Left lung (tissue), 10 donors: ENCODE measurements around the gene SOBP. TPM values are rescaled to one million over a fixed set of nuclear protein-coding genes. Genes with fewer than 3 reads are reported as not detected.

Experiments
- ATAC-seq: fragments of 200-7000 bp; cut with Tn5 transposase; one replicate; pipeline ENCODE4 v1.9.1; 2020; ENCODE audit warnings: moderate library complexity
- DNase-seq, 4 donors: peaks; one replicate each; pipeline ENCODE4 v3.0.0-alpha.2; 2013 to 2020
- H3K27ac ChIP-seq, 2 donors: fragments of 200-600 bp; sonication (generic) in 1 of 2; one replicate each; pipeline versions ENCODE4 v1.5.0 to v1.8.0; 2020 to 2021
- H3K27me3 ChIP-seq, 2 donors: fragments of 200-600 bp; sonication (generic) in 1 of 2; one replicate each; pipeline versions ENCODE4 v1.5.0 to v1.8.0; 2020 to 2021
- H3K36me3 ChIP-seq, 2 donors: fragments of 200-600 bp; sonication (generic) in 1 of 2; one replicate each; pipeline versions ENCODE4 v1.5.0 to v1.8.0; 2020 to 2021
- H3K4me1 ChIP-seq, 2 donors: fragments of 200-600 bp; one replicate each; pipeline ENCODE4 v1.8.0; 2021
- H3K4me3 ChIP-seq, 2 donors: fragments of 200-600 bp; sonication (generic) in 1 of 2; one replicate each; pipeline versions ENCODE4 v1.5.0 to v1.8.0; 2020 to 2021; ENCODE audit warnings: mild to moderate bottlenecking in 1 of 2
- H3K9me3 ChIP-seq, 2 donors: fragments of 200-600 bp; sonication (generic) in 1 of 2; one replicate each; pipeline versions ENCODE4 v1.5.0 to v1.8.0; 2020 to 2021
- intact Hi-C, 2 donors: fragments of 100-400 bp; cut with DNase I; formaldehyde crosslinking; loops; one replicate each; pipeline versions ENCODE4 v1.11.2 to v1.14.2; 2022
- polyA plus RNA-seq, 6 donors: library from polyadenylated mRNA; unstranded; fragments of 120-200 nt; gene quantifications; one replicate each; pipeline ENCODE4 v1.2.1, GENCODE V29; 2013; ENCODE audit not compliant: insufficient read length in 6 of 6
- total RNA-seq, 2 donors: library from RNA; stranded (reverse); fragmentation: NEBNext Ultra II Directional; extraction: Animal tissue kit (Norgen Biotek cat#: 25700); gene quantifications; one replicate each; pipeline ENCODE4 v1.2.1, GENCODE V29; 2021
- TF ChIP-seq, protein P1 (sequence below), 2 donors: fragments of 200-600 bp; sonication (generic) in 1 of 2; IDR thresholded peaks; one replicate each; pipeline versions ENCODE4 v1.5.0 to v1.8.0; 2021; ENCODE audit warnings: antibody characterized with exemption in 2 of 2
- donor health status: DM: no; HTN: yes; CAD: no.
- donor health status: DM: no; HTN: no; CAD: no.

The SOBP gene
- total and polyA plus RNA-seq, 8 donors = 6.5 to 11.1 (median 8.1) TPM

DNA sequence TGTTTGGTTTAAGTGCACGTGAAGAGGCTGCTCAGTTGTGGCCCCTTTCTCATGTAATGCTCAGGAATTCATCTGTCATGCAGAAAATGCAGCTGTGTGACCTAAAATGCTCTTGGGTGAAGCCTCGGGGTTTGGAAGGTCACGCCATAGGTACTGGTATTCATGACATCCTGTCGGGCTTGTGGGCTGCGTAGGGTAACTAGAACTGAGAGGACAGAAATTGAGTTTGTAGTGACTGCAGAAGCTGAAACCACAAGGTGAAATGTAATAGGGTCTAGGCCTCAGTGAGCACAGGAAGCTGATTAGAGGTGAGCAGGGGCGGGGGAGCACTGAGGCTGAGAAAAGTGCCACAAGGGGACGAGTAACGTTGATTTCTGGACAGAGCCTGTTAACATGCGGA, 128.8 kb downstream of the SOBP start:
- Histone ChIP-seq H3K27me3 (no peaks in the 10 kb centered on the region), H3K27ac (no peak overlapping the region), H3K4me3 (no peak overlapping the region), H3K36me3 (no peaks in the 10 kb centered on the region), H3K4me1 (no peaks in the 10 kb centered on the region), H3K9me3 (no peaks in the 10 kb centered on the region)
- intact Hi-C loops = no loop called here
- ATAC-seq (no peak), DNase-seq (no peak)
- TF ChIP-seq, protein P1, sequence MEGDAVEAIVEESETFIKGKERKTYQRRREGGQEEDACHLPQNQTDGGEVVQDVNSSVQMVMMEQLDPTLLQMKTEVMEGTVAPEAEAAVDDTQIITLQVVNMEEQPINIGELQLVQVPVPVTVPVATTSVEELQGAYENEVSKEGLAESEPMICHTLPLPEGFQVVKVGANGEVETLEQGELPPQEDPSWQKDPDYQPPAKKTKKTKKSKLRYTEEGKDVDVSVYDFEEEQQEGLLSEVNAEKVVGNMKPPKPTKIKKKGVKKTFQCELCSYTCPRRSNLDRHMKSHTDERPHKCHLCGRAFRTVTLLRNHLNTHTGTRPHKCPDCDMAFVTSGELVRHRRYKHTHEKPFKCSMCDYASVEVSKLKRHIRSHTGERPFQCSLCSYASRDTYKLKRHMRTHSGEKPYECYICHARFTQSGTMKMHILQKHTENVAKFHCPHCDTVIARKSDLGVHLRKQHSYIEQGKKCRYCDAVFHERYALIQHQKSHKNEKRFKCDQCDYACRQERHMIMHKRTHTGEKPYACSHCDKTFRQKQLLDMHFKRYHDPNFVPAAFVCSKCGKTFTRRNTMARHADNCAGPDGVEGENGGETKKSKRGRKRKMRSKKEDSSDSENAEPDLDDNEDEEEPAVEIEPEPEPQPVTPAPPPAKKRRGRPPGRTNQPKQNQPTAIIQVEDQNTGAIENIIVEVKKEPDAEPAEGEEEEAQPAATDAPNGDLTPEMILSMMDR (IDR thresholded peaks at IDR 0.05) = no peak

DNA sequence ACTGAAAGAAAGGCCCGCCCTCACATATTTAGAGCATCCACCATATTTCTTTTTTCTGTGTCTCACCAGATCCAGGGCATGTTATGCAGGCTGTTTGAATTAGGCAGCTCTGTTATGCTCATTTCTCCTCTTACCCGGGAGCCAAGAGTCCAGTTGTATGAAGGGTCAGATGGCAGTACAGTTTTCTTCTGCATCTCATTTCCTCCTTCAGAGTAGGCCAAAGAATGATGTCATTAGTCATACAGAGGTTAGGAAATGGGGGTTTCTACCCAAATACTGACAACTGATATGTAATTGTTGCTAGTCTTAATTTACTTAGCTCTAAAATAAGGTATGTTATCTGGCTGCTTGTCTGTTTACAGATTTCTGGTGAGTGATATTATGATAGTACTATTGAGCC, 130.8 kb downstream of the SOBP start:
- no peaks in the 10 kb centered on the region for H3K4me1 ChIP-seq
- no peak overlapping the region for H3K4me3 ChIP-seq
- H3K36me3 ChIP-seq = no peaks in the 10 kb centered on the region
- DNase-seq (no peak), ATAC-seq (no peak)
- no peak overlapping the region for H3K27ac ChIP-seq
- no peaks in the 10 kb centered on the region for H3K27me3 ChIP-seq
- TF ChIP-seq, protein P1 (IDR thresholded peaks at IDR 0.05) = no peak
- H3K9me3 ChIP-seq = no peaks in the 10 kb centered on the region
- intact Hi-C loops = no loop called here

DNA sequence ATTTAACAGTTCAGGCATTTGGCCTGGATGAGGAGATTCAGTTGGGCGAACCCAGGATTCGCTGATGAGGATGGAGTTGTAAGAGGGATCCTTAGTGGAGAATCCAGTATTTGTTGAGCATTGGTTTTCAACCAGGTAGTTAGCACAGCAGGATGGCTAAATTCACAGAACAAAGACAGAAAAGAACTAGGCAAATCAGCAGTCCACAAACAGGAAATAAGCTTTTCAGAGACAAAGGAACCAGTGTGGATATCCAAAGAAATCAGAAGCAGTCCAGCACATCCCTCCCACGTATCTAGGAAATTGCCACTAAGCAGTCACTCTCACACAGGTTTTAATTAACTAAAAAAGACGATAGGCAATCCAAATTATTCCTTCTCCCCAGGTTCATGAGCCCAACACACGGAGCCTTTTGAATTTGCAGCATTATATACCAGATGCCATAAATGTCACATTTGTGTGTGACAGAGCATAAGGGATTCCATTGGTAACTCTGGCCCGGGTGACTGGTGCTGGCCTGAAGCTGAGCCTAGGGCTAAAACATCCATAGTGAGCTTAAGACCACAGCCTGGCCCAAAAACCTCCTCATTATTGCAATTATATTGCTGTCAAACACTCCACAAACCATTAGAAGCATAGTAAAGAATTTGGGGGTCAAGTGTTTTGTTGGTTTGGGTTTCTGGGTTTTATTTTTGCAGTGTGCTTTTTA, 131.5 kb downstream of the SOBP start:
- Histone ChIP-seq H3K36me3 (no peaks in the 10 kb centered on the region), H3K4me3 (no peak overlapping the region), H3K27ac (no peak overlapping the region), H3K4me1 (no peaks in the 10 kb centered on the region), H3K27me3 (no peaks in the 10 kb centered on the region), H3K9me3 (no peaks in the 10 kb centered on the region)
- no peak for DNase-seq
- ATAC-seq = no peak
- TF ChIP-seq, protein P1 (IDR thresholded peaks at IDR 0.05) = no peak
- intact Hi-C loops = no loop called here

DNA sequence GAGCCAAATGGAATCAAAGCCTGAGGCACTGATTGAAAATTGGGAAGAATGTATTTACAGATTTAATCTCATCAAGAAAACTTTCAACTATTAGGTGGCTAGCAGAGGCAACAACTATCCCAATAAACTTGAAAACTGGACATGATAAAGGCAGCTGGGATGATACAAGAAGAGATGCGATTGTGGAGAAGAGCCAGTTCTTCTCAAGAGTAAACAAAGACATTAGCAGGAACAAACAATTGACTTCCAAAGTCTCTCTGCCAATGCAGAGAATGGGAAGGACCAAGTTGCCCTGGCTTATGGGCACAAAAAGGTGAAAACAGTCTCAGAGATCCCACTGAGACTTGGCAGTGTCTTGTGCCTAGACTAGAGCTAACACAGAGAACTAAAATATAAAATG, 132.4 kb downstream of the SOBP start:
- Histone ChIP-seq H3K27me3 (no peaks in the 10 kb centered on the region), H3K27ac (no peak overlapping the region), H3K4me3 (no peak overlapping the region), H3K9me3 (no peaks in the 10 kb centered on the region), H3K4me1 (no peaks in the 10 kb centered on the region), H3K36me3 (no peaks in the 10 kb centered on the region)
- TF ChIP-seq, protein P1 (IDR thresholded peaks at IDR 0.05) = no peak
- no peak for ATAC-seq
- intact Hi-C loops = no loop called here
- no peak for DNase-seq

DNA sequence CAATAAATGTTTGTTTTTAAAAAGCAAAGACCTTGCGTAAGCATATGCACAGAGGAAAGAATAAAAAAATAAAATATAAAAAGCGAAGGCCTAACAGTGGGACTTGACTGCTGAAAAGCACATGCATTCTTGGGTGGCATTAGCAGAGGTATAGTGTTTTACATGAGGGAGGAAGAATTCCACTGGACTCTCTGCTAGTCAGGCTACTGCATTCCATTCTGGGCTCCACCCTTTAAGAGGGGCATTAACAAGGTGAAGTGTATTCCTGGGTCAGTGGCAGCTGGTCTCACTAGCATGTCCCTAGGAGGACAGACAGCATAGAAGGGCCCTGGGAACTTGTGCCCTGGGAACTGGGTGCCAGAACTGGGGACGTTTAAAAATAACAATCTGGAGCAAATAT, 134.1 kb downstream of the SOBP start:
- H3K4me1 ChIP-seq = no peaks in the 10 kb centered on the region
- H3K27me3 ChIP-seq = no peaks in the 10 kb centered on the region
- ATAC-seq (peak; percentile 86), DNase-seq (no peak)
- TF ChIP-seq, protein P1 (IDR thresholded peaks at IDR 0.05) = no peak
- no peak overlapping the region for H3K27ac ChIP-seq
- no peaks in the 10 kb centered on the region for H3K36me3 ChIP-seq
- intact Hi-C loops = no loop called here
- no peaks in the 10 kb centered on the region for H3K9me3 ChIP-seq
- no peak overlapping the region for H3K4me3 ChIP-seq
